HG03039 (cell line): Measurements from ENCODE around the gene HMGCLL1.

ENCODE experiments used
- ATAC-seq: cut with Tn5 transposase; IDR thresholded peaks from one replicate; pipeline ENCODE4 v1.9.1; 2021; ENCODE audit warnings: mild to moderate bottlenecking, moderate library complexity; ENCODE audit not compliant: unreplicated experiment

Gene HMGCLL1

DNA sequence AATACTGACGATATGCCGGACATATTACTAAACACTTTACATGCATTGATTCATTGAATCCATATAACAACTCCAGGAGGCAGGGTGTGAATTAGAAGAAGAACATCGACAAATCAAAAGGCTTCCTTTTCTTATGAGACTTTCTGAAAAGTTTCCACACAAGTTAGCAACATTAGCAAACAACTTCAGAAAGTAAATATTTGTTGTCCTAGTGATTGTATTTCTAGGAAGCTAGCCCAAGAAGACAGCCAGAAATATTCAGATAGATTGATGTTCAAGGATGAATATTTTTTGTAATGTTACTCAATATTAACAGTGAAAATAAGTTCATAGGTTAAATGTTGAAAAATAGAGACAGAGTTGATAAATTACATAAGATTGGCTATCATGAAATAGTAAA, 131.1 kb downstream of the HMGCLL1 start:
- ATAC-seq, result no peak

DNA sequence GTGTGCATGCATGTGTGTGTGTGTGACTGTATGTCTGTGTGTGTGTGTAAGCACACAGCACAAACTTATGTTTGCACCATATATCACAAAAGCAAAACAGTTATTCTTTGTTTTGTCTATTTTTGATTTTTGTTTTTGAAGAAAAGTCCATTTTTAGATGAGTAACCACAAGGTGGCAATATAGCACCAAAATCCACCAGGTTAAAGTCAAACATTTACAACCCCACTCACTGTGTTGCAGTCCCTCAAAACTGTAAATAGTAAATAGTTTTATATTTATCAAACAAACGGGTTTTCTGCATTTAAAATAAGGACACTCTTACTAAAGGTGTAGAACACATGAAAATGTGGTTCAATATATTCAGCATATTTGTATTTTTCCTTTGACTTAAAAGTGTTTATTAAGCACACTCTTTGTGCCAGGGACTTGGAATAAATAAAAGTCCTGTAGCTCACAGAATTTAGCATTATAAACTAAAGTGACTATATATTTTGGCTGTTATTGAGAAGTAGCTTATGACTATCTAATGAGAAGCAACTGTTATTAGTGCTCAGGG, 133.3 kb downstream of the HMGCLL1 start:
- no peak for ATAC-seq

DNA sequence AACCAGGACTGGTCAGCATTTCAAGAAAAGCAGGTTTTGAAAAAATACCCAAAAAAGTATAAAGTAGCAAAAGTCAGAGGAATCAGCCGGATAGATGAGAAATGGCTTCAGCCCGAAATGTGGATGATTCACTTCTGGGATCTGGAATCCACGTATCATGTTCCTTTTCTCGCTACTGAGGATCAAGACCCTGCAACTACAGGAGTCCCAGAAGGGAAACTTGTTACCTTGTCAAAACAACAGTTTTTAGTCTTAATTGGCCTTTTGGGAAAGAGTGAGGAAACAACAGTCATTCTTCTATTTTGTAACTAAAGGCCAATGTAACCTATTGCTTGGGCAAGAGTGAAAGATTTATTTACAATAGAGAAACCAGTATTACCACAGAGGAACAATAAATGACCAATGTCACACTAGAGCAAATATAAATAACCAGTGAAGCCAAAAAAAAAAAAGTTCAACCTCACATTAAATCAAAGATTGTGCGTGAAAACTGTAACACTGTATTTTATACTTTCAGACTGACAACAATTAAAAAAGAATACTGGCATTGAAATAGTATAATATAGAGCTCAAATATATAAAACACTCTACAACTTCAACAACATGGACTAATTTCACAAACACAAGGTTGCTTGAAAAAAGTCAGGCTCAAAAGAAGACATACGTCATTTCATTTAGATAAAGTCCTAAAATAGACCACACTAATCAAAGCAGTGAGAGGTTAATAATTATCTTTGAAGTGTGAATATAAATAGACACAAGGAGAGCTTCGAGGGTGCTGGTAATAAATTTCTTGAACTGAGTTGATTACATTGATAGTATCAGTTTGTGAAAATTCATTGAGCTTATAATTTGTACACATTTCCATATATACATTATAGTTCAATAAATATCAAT, 135.5 kb downstream of the HMGCLL1 start:
- ATAC-seq, result no peak

DNA sequence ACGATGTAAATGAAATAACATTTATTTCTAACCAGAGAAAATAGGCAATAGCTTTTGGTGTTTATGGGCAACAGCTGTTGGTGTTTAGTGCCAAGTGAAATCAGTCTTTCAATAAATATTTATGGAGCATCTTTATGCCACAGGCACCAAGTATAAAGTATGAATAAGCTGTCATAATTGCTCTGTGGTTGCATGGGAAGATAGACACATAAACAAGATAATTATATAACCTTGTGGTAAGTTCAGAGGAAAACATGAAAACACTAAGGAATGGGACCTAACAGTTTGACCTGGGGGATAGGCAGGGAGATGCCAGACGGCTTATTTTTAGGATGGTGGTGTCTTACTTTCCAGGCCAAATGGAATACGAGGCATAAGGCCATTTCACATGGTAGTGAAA, 140.8 kb downstream of the HMGCLL1 start:
- ATAC-seq, result no peak

DNA sequence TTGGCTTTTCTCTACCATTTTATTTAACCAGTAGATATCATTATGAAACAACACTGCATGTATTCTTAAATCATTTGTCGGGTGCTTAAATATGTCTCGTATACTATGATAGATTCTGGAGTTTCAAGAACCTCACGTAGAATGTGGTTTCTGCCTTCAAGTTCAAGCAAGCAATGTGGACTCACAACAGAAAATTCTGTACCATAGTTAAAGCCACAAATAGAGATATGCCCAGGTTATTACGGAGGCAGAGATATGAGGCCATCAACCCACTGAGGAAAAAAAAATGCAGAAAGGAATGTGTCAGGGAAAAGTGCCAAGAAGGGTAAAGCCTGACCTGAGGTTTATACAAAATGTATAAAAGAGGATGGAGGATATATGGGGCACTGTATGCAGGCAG, 141.9 kb downstream of the HMGCLL1 start:
- ATAC-seq, result no peak

DNA sequence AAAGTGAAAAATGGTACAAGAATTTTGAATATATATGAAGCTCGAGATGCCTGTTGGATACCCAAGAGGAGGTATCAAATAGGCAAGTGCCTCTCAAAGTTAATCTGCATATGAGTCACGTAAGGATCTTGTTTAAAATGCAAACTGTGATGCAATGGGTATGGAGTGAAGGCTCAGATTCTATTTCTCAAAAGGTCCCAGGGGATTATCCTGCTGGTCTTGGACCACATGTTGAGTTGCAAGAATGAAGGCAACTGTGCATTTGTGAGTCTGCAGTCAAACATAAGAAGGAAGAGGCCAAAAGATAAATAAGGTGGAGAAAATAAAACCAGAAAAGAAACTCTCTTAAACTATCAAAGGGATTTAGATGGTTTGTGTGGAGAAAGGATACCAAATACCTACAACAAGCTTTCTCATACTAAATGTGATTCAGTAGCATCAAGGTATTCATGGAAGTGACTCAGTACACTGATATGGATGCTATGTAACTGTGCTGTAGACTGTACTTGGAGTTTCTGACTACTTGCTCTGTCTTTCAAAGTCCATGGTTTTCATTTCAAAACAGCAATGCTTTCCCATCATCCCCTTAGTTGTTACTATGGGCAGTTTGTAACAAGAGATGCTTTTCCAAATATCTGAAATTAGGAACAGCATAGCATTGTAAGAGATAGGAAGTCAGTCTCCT, 145.4 kb downstream of the HMGCLL1 start:
- ATAC-seq, result no peak

DNA sequence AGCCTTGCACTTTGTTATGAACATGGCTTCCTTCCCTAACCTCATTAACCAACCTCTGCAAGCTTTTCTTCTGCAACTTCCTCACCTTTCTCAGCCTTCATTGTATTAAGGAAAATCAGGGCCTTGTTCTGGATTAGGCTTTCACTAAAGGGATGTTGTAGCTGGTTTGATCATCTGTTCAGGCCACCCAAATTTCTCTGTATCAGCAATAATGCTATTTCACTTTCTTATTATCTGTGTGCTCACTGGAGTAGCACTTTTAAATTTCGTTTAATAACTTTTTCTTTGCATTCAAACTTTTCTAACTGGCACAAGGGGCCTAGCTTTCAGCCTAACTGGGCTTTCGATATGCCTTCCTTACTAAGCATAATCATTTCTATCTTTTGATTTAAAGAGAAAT, 155.1 kb downstream of the HMGCLL1 start:
- no peak for ATAC-seq

DNA sequence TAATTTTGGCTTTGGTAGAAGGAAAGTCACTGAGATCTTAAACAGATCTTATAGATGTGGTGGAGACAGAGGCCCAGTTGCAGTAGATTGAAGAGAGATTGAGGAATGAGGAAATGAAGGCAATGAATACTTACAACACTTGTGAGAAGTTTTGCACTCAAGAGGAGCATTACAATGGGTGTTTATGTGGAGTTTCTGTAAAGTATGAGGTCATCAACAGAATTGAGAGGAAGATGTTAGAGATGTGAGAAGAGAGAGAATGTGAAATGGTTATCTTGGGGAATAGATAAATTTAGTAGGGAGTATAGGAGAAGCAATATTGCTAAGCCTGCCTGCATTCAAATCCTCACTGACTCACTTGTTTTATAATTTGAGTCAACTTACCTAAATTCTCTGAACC, 168.3 kb downstream of the HMGCLL1 start:
- no peak for ATAC-seq

DNA sequence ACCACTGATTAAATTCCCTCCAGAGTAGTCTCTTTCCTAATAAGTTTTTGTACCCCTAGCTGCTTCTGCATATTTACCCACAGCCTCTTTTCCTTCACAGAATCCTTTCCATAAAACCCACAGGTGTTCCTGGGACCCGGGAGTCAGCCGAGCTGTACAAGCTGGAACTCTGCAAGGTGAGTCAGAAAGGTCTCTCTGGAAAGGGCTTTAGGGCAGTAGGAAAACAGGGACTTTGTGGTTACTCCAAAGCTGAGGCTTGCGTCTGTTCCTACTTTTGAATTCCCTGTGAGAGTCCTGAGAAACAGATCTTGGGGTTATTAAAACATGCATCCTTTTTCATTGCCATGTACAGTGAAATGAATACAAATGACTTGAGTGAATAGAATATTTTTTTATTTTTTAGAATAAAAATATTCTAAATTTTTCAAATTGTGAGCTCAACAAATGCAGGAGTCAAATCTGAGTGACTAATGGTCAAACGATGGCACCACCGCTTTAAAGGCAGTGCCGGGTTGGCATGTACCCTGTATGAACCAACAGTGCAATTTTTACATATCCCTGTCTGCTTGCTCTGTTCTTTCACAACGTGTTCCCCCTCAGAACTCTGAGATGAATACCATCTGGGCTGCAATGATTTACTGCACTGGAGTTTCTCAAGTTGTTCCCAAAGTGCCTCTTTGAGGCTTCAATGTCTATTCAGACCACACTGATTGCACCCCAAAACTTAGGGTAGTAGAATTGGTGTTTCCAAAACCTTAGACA, 173.3 kb downstream of the HMGCLL1 start:
- ATAC-seq, result no peak

DNA sequence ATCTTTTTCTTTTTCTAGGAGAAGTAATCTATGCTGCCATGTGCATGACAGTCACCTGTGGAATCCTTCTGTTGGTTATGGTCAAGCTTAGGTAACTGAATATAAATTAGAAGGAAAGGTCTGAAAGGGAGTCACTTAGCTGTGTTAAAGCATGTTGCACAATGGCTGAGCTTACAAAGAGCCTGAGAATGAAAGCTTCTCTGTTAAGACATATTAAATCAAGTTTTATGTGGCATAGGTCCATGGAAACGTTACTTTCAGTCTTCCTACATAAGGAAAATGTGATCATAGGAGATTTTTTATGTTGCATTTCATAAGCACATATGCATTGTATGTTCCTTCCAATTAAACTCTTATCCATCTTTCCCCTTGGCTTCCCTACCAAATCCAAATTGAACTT, 179.6 kb downstream of the HMGCLL1 start:
- ATAC-seq, result no peak

DNA sequence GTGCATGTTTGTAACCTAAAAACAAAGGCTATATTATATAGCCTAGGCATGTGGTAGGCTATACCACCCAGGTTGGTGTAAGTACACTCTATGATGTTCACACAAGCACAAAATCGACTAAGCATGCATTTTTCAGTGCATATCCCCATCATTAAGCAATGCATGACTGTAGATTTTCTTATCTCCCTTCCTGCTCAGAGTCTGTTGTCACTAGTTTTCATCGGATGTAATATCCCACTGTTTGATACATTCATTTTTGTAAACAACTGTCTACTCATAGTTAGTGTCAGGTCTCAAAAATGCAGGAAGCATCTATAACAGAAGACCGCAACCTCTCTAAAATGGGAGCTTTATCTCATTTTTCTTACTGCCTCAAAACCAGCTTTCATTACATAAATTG, 181.0 kb downstream of the HMGCLL1 start:
- no peak for ATAC-seq

DNA sequence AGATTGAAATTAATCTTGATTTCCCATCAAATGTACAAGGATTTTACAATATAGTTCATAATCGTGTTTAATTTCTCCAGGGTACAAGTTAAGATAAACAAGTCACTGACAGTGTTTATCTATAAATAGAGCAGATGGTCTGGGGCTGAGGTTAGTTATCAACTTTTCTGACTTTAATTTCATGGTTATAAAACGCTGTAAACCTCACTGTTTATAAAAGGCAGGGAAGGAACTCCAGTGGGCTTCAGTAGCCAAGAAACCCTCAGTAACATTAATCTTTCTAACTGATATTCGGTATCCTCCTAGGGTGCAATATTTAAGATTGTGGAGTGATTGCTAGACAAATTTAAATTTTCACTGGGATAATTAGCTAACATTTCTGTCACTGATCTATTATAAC, 183.1 kb downstream of the HMGCLL1 start:
- ATAC-seq, result no peak

DNA sequence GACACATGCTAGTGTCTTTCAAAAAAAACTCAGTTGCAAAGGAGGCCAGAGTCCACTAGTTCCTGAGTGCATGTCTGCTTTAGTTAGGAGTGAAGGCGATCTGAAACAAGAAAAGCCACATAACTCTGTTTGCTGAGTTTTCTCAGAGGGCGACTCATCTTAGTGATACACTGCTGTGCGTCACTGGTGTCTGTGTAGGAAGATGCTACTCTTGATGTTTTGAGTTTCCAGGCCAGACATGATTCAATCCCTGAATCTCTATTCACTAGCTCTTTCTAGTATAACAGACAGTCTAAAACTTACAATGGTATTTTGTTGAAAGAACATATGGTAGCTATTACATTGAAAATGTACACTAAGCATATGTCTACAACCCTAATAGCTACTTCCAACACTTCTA, 190.8 kb downstream of the HMGCLL1 start:
- no peak for ATAC-seq
